GOT3 (cell line): Measurements from ENCODE around the gene NOL4L.
"Not testable (repeated sequence)": the region's sequence is repeated elsewhere in the genome, so short reads cannot be mapped to it uniquely, and the experiment has no call there.

Experiments used
- DNase-seq: peaks from one replicate; lab custom pipeline; 2025; ENCODE audit warnings: mixed read lengths; lab: John Stamatoyannopoulos, UW

The NOL4L gene

DNA sequence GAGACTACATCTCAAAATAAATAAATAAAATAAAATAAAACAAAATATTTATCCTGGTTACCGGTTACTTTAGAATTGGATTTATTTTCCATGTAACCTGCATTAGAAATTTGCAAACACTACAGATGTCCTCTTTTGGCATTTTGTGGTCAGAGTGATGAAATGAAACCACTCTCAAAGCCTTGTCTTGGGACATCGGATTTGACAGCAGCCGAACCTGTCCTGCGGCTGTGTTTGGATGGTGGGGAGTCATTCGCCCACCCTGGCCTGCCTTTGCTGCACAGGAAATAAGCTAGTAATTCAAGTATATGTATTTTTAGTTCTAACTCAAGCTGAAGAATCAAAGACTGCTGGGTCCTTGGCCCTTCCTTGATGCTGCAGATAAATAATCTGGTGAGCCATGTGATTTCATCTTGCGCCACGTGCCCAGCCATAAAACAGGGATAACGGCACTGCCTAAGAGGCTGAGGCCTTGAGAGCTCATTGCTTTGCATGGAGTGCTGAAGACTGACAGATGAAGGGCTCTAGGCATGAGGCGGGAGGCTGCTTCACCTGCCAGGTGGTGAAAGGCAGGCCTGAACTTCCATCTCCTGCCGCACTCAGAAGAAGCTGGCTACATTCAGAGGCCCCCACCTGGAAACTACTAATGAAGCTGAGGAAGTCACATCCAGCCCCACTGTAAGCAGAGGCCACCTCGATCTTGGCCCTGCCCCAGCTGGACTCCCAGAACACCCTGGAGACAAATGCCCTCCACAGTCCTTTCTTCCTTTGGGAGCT, 76.9 kb downstream of the NOL4L start:
- DNase-seq, result no peak

DNA sequence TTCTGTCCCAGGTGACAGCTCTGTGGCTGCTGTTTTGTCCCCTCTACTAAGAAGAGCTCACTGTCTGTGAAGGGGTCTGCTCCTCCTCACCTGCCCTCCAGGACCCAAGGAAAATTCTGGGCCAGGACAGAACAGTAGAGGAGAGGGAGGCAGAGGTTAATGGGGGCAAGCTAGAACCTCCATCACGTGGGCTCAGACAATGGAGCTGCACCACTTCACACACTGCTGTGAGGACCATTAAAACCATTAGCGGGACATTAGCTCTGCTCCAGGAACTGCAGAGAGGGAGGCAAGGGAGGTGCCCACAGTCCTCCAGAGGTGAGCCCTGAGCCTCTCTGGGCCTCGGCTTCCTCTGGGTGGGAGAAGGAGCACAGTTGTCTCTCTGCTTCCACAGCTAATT, 78.4 kb downstream of the NOL4L start:
- DNase-seq, result no peak

DNA sequence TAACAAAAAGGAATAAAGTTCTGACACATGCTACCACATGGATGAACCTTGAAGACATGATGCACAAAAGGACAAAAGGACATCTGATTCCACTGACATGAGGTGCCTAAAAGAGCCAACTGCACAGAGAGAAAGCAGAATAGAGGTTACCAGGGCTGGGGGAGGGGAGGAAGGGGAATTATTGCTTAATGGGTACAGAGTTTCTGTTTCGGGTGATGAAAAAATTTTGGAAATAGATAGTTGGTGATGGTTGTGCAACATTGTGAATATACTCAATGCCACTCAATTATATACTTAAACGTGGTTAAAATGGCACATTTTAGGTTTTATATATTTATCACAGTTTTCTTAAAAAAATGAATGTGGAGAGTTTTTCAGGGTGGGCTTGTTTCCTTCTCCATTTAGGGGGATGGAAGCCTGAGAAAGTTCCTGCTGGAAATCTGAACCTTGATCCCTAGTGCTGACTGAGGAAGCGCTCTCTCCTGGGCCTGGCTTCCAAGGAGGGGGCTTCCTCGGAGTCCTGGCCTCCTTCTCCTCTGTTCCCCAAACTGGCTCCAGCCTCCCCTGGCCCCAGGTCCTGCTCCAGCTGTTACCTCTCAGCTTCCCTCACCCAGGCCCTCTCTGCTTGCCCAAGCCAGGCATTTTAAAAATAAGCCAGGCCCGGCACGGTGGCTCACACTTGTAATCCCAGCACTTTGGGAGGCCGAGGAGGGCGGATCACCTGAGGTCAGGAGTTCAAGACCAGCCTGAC, 79.2 kb downstream of the NOL4L start:
- DNase-seq, result no peak

DNA sequence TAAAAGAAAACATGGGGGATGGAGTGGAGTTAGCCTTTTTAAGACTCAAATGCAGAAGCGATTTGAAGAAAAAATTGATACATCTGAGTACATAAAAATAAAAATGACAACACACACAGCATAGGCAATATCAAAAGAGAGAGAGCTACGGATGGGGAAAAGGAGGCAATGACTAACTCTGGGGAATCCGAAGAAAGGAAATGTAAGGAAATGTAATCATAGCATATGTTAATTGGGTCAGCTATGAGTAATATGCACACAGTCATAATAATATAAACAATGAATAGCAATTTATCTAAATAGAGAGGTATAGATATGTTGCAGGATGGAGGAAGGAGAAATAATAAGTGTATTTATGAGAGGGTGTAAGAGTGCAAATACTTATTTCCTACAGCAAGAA, 83.4 kb downstream of the NOL4L start:
- no peak for DNase-seq

DNA sequence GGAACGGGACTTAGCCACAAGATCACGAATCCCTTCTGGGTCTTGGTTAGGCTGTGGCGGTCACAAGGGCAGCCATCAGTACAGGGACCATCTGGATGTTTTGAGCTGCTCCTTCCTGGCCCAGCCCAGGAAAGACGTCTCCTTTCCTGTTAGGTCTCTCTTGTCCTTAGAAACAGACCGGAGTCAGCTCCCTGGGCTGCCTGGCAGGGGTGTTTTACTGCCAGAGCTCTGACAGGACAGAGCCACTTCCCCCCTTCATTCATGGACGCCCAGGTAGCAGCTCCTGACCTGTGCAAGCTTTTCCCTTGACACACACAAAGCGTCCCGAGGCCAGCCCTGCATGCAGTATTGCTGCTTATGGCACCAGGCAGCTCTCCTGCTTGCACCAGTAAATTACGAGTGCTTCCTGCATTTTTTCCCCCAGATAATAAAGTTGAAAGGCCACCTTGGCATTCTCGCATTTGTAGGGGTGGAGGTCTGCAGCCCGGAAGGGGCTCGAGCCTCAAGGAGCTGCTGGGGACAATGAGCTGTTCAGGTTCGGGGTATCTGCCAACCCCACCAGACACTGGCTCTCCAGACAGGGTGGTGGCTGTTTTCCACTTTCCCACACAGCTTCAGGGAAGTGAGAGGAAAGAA, 87.4 kb downstream of the NOL4L start:
- DNase-seq, result no peak

DNA sequence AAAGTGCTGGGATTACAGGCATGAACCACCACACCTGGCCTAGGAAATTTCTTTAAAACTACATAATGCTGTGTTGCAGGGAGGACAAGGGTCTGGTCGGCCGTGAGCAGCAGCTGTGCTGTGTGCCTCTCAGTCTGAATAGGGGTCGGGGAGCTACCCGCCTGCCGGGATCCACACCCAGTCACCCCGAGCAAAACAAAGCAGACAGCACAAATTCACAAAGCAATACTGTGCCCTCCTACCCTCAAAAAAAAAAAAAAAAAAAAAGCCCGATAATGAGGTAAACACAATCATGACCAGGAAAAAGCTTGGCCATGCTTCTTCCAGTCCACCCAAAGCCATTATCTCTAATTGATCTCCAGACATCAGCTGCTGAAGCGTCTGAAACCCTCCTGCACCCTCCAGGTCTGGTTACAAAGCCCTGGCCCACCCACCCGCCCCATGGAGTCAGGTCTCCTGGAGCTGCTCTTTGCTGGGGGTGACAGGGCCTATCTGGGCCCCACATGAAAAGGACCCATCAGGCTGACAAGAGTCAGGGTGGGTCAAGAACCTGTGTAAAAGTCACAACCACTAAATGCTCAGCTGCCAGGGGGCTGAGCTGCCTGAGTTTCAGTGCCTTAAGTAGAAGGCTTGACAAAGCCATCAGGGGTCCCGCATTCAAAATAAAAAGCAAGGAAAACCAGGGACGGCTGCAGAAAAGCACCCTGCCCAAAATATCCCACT, 88.2 kb downstream of the NOL4L start:
- DNase-seq, result no peak

DNA sequence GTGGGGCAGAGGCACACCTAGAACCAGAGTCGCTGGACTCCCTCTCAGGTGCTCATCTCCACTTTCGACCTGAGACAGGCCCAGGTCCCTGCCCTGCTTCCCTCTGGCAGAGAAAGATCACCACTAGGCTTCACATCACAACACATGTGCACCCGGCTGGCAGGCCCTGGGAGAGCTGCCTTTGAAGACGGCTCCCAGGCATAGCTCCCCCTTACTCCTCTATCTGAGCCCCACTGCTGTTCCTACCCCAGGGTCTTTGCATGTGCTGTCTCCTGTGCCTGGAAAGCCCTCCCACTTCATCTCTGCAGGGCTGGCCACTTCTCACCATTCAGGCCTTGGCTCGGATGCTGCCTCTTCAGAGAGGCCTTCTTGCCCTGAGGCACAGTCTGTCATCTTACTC, 89.2 kb downstream of the NOL4L start:
- DNase-seq, result no peak

DNA sequence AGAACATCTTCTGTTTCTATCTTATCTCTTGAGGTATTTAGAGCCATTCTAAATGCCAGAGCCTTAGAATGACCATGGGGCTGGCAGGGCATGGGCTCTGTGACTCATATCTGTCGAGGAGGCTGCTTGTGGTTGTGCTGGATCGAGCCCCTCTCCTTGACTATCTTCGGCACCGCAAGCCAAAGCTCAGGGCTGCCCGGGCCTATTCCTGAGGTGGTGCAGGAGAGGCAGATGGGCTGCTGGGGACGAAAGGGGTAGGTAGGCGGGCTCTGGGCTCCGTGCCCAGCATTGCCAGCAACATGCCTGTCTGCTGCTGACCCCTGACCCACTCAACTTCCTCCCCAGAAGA, 89.9 kb downstream of the NOL4L start:
- no peak for DNase-seq

DNA sequence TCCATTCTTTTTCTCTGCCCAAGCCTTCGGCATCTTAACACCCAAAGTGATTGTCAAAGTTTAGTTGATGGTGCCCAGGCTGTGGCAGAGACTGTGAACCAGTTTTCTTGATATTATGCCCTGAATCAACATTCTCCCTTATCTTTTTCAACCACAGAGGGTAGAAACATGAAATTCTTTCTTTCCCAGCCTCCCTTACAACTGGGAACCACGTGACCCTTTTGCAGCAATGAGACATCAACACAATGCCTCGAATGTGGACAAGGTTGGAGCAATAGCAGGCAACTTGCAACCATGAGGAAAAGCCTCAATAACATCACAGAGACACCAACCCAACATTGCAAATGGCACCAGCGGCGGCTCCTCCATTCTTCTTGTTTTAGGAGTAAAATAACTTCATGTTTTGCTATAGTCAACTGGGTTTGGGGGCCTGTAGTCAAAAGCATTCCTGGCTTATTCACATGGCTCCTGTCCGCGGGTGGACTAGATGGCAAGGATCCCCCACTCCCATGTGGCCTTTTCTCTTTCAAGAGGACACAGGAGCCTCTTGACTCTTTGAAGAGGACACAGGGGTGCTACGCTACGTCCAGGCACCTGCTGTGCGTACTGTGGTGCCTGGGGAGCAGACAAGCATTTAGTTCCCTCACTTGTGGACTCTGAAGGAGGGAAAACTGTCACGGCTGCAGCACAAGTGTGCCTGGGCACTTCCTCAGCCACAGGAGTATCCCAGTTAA, 90.5 kb downstream of the NOL4L start:
- no peak for DNase-seq

DNA sequence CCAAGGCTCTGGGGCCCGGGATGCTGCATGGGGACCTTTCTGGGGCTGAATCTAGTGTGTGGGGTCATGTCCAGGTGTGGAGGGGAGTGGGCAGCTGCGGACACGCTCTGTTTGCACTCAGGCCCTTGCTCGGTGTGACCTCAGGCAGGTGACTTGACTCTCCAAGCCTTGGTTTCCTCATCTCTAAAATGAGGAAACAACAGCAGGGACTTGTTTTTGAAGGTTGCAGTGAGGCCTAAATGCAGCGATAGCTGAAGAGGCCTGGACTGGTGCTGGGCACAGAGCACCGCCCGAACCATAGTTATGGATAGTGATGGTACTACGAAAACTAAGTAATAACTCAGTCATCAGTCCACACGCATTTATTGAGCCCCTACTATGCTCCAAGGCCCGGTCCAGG, 91.8 kb downstream of the NOL4L start:
- DNase-seq, result no peak

DNA sequence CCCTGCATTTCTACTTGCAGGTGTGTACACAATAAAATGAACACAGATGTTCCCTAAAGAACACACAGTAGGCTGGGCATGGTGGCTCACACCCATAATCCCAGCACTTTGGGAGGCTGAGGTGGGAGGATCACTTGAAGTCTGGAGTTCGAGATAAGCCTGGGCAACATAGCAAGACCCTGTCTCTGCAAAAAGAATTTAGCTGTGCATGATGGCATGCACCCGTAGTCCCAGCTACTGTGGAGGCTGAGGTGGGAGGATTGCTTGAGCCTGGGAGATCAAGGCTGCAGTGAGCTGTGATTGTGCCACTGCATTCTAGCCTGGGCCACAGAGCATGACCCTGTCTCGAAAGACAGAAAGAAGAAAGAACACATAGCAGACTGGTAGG, 93.4 kb downstream of the NOL4L start:
- DNase-seq, result not testable (repeated sequence)

DNA sequence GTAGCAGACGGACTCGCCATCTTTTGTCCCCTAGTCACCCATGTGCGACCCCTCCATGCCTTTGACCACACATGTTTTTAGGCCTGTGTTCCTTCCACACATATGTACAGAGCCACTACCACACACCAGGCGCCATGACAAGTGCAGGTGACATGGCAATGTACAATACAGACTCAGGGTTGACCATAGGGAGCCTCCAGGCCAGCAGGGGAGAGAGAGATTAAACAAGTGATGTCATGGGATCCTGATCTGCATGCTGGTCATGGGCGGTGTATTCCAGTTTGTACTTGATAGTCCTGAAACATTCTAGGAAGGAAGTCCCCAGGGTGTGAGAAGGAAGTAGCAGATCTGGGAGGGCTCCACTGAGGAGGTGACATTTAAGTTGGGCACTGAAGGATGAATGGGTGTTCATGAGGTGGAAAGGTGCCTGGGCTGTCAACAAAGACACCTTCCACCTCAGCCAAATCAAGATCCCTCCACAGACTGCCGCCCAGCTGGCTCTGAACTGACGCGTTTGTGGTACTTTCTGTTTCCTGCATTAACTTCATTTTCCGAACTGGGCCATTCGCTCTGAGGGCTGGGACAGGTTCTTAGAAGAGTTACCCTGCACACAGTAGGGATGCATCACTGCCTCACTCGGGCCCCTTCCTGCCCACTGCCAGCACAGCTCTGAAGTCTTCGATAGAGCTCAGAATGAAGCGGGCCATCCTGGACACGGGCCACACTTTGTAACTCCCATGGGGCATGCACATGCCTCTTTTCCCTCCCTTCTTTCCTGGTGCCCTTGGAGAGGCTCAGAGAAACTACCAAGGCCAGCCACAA, 94.0 kb downstream of the NOL4L start:
- DNase-seq, result no peak

DNA sequence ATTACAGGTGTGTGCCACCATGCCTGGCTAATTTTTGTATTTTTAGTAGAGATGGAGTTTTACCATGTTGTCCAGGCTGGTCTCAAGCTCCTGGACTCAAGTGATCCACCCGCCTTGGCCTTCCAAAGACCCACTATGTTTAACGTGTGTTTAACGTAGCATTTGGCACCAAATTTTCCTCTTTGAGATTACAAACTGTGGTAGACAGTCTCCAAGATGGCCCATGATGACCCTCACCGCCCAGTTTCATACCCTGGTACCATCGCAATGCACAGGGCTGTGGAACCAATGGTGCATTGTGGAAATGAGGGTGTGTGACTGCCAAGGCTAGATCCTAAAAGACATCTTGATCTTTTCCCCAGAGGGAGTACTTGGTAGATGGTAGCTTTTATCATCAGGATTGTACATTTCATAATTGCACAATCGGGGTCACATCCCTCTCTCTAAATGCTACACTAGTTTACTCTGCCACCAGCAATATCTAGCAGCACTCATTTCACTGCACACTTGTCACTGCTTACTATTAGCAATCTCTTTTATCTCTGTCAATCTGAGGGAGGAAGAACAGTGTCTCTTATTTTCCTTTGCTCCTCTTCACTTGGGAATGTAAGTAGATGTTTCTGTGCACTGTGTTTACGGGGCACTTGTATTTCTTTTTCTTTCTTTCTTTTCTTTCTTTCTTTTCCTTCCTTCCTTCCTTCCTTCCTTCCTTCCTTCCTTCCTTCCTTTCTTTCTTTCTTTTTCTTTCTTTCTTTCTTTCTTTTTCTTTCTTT, 96.9 kb downstream of the NOL4L start:
- DNase-seq, result no peak

DNA sequence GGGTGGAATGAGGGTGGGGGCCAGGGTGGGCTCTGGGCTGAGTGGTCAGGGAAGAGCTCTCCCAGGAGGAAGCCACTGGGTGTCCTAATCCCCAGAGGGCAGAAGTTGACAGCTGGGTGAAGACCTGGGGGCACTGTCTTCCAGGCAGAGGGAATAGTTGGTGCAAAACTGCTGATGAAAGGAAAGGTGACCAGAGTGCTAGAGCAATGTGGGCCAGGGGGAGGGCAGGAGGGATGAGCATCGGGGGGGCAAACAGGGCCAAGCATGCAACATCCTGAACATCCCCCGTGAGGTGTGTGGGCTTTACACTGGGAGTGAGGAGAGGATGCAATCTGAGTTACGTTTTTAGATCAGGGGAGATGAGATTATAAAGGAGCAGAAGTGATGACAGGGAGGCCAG, 97.8 kb downstream of the NOL4L start:
- no peak for DNase-seq

DNA sequence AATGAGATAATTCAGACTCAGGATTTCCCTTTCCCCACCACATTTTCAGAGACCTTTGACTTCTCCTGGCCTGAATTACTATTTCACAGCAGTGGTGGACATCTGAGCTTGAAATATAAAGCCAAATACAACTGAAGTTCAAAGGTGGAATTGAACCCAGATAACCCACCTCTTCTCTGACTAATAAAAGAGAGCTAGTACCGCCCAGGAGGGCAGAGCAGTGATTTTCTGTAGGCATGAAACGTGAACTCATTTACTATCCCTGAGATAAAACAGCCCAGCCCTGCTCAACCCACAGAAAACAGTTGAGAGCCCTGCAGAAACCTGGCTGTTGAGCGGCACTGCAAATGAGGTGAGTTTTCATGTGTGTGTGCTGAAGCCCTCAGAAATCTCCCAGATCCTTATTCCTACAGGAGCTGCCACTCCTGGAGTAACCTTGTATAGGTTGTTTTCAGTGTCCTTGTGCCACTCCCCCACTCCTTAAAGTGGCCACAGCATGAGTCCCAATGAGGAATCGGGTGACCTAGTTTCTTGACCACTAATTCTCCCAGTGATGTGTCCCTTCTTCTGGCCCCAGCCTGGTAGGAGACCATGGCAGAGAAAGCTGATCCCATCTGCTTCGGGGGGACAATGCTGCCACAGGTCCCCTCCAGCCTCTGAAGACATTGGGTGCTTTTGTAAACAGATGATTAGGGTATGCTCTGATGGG, 99.2 kb downstream of the NOL4L start:
- DNase-seq, result no peak

DNA sequence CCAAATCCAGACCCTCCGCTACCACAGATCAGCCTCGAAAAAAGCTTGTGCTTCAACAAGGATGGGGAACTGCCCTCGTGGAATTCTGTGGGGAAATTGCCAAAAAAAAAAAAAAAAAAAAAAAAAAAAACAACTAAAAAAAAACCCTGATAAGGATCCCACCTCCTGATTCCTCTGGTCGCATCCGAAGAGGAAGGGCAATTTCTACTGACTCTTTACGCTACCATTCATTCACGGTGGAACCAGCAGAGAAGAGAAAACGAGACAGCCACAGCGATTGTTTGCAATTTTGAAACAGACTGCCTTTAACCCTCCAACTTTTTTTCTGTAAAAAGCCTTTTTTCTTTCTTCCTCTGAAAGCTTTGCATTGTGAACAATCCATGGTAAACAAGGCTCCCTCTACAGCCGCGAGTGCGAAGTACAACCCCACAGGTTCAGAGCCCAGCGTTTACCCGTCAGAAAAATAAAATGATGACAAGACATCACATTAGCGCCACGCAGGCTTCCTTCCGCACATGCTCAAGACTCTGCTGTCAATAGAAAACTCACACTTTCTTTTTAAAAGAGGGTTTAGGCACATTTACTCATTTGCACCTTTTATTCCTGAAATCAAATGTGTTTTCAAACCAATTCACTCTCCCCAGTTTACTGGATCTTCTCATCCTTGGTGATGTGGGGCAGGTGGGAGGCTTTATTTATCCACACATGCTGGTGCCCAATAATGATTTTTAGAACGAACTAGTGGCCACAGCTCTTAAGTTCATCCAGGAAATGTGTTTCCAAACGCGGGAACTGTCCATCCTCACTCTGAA, 100.0 kb downstream of the NOL4L start:
- peak; percentile 36 for DNase-seq

DNA sequence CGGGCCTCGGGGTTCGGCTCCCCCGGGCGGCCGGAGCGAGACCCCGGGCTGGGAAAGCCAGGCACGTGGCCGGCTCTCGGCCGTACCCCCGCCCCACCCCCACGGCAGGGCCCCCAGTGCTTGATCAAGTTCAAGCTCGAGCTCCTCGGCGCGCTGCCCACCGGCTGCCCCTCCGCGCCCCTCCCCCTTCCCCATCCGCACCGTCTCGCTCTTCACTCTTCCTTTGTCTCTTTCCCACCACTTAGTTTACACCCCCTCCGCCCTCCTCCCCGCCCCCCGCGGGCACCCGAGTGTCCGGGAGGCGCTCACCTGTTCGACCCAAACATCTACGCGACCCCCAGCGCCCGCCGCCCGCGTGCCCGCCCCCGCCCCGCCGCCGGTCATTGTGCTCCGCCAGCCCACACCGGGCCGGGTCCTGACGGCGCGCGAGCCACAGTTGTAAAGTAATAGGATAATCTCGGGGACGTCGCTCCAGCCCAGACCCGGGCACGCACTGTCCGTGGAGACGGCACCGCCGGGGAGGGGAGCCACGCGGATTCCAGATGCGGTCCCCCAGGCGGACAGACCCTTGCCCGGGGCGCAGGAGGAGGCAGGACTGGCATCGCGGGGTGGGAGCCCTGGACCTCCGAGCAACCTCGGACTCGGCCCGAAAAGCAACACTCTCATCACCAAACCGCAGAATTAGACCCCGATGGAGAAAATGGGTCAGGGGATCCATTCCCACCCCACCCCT, 100.7 kb downstream of the NOL4L start:
- no peak for DNase-seq
